ENCODE measurements around the gene C16orf95. TPM values are rescaled to one million over a fixed set of nuclear protein-coding genes. Genes with fewer than 3 reads are reported as not detected.
A peak's percentile ranks its signal among the peaks of the same experiment; 100 is the strongest.

Gene C16orf95
- total RNA-seq, 2 experiments from 2014 or later = 11.5 to 13.6 TPM

DNA sequence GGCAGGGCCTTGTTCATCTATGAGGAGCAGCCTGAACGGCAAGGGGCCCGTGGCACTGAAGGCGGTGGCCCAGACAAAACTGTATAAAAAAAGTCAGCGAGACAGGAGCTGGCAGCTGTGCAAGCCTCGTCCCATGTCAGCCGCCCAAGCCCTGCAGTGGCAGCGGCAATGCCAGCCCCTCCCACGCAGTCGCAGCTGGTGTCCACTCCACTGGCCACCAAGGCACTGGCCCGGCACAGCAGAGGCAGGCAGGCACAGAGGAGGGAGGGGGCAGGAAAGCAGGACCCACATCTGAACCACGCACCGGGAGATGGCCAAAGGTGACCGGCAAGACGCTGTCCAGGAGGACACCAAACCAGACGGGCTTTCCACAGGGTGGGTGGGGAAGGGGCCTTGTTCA, 15.9 kb upstream of the C16orf95 start:
- Mint-ChIP-seq H3K27me3 (no peaks in the 10 kb centered on the region), H3K9me3 (no peaks in the 10 kb centered on the region), H3K4me1 (ENCODE audit: low read depth) (peaks cover 16% of the 10 kb centered on the region), H3K36me3 (ENCODE audit: low read depth) (peaks cover 18% of the 10 kb centered on the region), H3K27ac (peak overlapping the region; percentile 38), H3K4me3 (no peak overlapping the region)
- TF ChIP-seq, protein P1, sequence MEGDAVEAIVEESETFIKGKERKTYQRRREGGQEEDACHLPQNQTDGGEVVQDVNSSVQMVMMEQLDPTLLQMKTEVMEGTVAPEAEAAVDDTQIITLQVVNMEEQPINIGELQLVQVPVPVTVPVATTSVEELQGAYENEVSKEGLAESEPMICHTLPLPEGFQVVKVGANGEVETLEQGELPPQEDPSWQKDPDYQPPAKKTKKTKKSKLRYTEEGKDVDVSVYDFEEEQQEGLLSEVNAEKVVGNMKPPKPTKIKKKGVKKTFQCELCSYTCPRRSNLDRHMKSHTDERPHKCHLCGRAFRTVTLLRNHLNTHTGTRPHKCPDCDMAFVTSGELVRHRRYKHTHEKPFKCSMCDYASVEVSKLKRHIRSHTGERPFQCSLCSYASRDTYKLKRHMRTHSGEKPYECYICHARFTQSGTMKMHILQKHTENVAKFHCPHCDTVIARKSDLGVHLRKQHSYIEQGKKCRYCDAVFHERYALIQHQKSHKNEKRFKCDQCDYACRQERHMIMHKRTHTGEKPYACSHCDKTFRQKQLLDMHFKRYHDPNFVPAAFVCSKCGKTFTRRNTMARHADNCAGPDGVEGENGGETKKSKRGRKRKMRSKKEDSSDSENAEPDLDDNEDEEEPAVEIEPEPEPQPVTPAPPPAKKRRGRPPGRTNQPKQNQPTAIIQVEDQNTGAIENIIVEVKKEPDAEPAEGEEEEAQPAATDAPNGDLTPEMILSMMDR (IDR thresholded peaks at IDR 0.05) = no peak
- intact Hi-C loops (cut with micrococcal nuclease) = no loop called here
- POLR2A ChIA-PET = interaction anchor here (0.6 to 2.8 kb wide), 2 partner anchors 11 to 21 kb away, joined by 3 to 7 read pairs; no protein-coding TSS in a partner anchor
- no peak for DNase-seq
- ATAC-seq = no peak
- CTCF ChIA-PET = interaction anchor here (1.1 kb wide), 1 partner anchor 8 kb away, joined by 3 read pairs; no protein-coding TSS in a partner anchor

DNA sequence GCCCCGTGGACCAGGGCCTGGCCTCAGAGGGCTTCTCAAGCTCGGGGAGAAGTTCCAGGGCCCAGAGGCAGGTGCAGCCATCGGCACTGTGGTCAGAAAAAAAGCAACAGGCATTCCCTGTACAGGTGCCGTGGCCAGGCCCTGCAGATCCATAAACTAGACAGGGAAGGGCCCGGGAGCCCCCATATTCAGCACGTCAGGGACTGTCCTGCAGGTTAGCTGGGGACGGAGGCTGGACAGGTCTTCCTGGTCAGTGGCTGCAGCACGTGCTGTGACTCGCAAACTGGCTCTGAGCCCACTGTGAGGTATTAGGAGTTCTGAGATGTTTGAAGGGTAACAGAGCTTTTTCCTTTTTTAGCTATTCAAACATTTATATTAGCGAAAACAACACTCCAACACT, 15.0 kb upstream of the C16orf95 start:
- H3K4me3 Mint-ChIP-seq = no peak overlapping the region
- H3K4me1 Mint-ChIP-seq (ENCODE audit: low read depth) = peaks cover 9% of the 10 kb centered on the region
- H3K36me3 Mint-ChIP-seq (ENCODE audit: low read depth) = peaks cover 15% of the 10 kb centered on the region
- H3K27ac Mint-ChIP-seq = peak overlapping the region; percentile 57
- intact Hi-C loops (cut with micrococcal nuclease) = no loop called here
- TF ChIP-seq, protein P1 (IDR thresholded peaks at IDR 0.05) = no peak
- no peak for DNase-seq
- no peaks in the 10 kb centered on the region for H3K27me3 Mint-ChIP-seq
- ChIA-PET POLR2A (interaction anchor here (0.9 to 2.8 kb wide), 4 partner anchors 10 to 49 kb away, joined by 3 to 7 read pairs (median 4); partner anchors contain the start of gene C16orf95), CTCF (interaction anchor here (1.1 to 1.3 kb wide), 3 partner anchors 9 to 34 kb away, joined by 3 read pairs; no protein-coding TSS in a partner anchor)
- no peaks in the 10 kb centered on the region for H3K9me3 Mint-ChIP-seq
- ATAC-seq = no peak

DNA sequence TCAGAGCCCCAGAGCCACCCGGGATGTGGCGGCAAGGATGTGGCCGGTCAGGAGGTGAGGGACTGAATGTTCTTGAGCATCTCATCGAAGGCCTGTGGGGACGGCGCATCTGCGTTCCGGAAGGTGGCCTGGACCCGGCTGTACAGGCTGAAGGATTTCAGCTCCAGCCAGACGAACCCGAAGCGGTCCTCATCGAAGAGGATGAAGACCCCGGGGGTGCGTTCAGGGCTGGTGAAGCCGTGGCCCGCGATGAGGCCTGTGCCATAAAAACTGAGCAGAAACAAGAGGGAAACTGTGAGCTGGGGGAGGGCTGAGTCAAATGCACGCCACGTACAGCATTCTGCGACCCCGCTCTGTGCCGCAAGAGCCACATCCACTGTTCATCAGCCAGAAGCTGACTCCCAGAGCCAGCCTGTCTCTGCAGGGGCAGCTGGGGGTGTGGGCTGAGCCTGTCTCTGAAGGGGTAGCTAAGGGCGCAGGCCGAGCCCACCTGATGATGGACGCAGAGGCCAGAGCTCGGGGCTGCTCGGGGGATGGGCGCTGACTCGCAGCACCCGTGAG, 14.1 kb upstream of the C16orf95 start:
- ChIA-PET CTCF (interaction anchor here (1.3 kb wide), 2 partner anchors 13 to 34 kb away, joined by 3 read pairs; no protein-coding TSS in a partner anchor), POLR2A (interaction anchor here (0.6 to 2.8 kb wide), 5 partner anchors 9 to 50 kb away, joined by 3 to 7 read pairs (median 4); partner anchors contain the start of gene C16orf95)
- peaks cover 4% of the 10 kb centered on the region for H3K4me1 Mint-ChIP-seq (ENCODE audit: low read depth)

DNA sequence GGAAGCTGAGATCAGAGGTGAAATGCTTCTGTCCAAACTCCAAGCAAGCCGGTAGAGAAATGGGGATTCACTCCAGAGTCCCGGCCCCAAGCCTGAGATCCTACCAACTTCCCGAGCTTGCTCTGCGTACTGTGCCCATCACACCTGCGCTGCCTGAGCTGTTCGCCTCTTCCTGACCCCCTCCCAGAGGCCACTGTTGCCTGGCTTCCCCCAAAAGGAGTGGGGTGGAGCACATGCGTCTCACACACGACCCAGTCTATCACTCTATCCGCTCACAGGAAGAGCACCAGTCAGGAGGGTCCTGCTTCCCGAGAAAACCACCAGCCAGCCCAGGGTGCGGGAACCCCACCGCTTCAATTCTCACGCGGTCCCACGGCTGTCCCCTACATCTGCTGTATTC, 13.5 kb upstream of the C16orf95 start:
- Mint-ChIP-seq H3K4me3 (no peak overlapping the region), H3K9me3 (no peaks in the 10 kb centered on the region), H3K36me3 (ENCODE audit: low read depth) (peaks cover 14% of the 10 kb centered on the region), H3K27ac (no peak overlapping the region), H3K4me1 (ENCODE audit: low read depth) (peaks cover 4% of the 10 kb centered on the region), H3K27me3 (no peaks in the 10 kb centered on the region)
- no peak for DNase-seq
- ATAC-seq = no peak
- intact Hi-C loops (cut with micrococcal nuclease) = no loop called here
- ChIA-PET CTCF (no interaction called here), POLR2A (interaction anchor here (2.8 kb wide), 1 partner anchor 9 kb away, joined by 7 read pairs; no protein-coding TSS in a partner anchor)
- TF ChIP-seq, protein P1 (IDR thresholded peaks at IDR 0.05) = no peak

More for the DNA sequence above, 14.1 kb upstream of the C16orf95 start:
- Mint-ChIP-seq H3K36me3 (ENCODE audit: low read depth) (peaks cover 14% of the 10 kb centered on the region), H3K4me3 (no peak overlapping the region), H3K27ac (no peak overlapping the region), H3K9me3 (no peaks in the 10 kb centered on the region), H3K27me3 (no peaks in the 10 kb centered on the region)
- intact Hi-C loops (cut with micrococcal nuclease) = no loop called here
- TF ChIP-seq, protein P1 (IDR thresholded peaks at IDR 0.05) = no peak
- ATAC-seq = no peak
- no peak for DNase-seq

DNA sequence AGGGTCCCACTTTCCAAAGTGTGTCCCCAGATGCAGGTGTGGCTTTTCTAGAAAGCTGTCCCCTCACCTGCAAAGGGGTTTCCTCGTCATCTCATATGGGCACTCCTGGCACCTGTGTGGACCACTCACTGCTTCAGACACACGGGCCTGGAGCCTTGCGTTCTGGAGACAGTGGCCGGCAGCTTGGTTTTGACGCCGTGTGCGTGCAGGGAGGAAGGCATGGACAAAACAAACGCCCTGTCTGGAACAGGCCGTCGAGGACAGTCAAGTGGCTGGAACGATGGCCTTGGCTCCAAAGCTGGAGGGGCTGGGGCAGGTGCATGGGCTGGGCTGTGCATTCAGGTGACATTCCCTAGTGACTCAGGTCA, 13.0 kb upstream of the C16orf95 start:
- Mint-ChIP-seq H3K4me1 (ENCODE audit: low read depth) (peaks cover 4% of the 10 kb centered on the region), H3K27me3 (no peaks in the 10 kb centered on the region), H3K27ac (no peak overlapping the region), H3K36me3 (ENCODE audit: low read depth) (peaks cover 13% of the 10 kb centered on the region), H3K4me3 (no peak overlapping the region), H3K9me3 (no peaks in the 10 kb centered on the region)
- POLR2A ChIA-PET = no interaction called here
- CTCF ChIA-PET = no interaction called here
- ATAC-seq (no peak), DNase-seq (no peak)
- TF ChIP-seq, protein P1 (IDR thresholded peaks at IDR 0.05) = no peak
- intact Hi-C loops (cut with micrococcal nuclease) = no loop called here
